ENCODE results near the gene TPR.
A peak's percentile ranks its signal among the peaks of the same experiment; 100 is the strongest.
"Not testable (repeated sequence)": the region's sequence is repeated elsewhere in the genome, so short reads cannot be mapped to it uniquely, and the experiment has no call there.

Gene TPR

GRCh38 chr1:186375152-186375928 lies at the start of gene TPR, which contains the start of gene ODR4:
TSS of gene TPR (minus strand) at chr1:186375253. CDS start at chr1:186375028, 225 bp downstream.
TSS of gene ODR4 (plus strand) at chr1:186375838. CDS start at chr1:186379786, 3,948 bp downstream.
- peak; percentile 99 for DNase-seq

- no peak for DNase-seq
Observed at GRCh38 chr1:186424539-186424938, 49.5 kb upstream of the TPR start.

- DNase-seq, result no peak
Observed at GRCh38 chr1:186421446-186421845, 46.4 kb upstream of the TPR start.

GRCh38 chr1:186420923-186421322 lies 45.9 kb upstream of the TPR start:
- no peak for DNase-seq

- DNase-seq, result no peak
Observed at GRCh38 chr1:186420311-186420710, 45.3 kb upstream of the TPR start.

GRCh38 chr1:186418503-186418902 lies 43.5 kb upstream of the TPR start:
- no peak for DNase-seq

- no peak for DNase-seq
Observed at GRCh38 chr1:186413319-186413718, 38.3 kb upstream of the TPR start.

- no peak for DNase-seq
Observed at GRCh38 chr1:186409091-186409490, 34.0 kb upstream of the TPR start.

- DNase-seq, result no peak
Observed at GRCh38 chr1:186404454-186405051, 29.5 kb upstream of the TPR start.

- DNase-seq, result no peak
Observed at GRCh38 chr1:186403632-186404031, 28.6 kb upstream of the TPR start.

- DNase-seq, result not testable (repeated sequence)
Observed at GRCh38 chr1:186401446-186401845, 26.4 kb upstream of the TPR start.

GRCh38 chr1:186392711-186393110 lies 17.7 kb upstream of the TPR start:
- not testable (repeated sequence) for DNase-seq

GRCh38 chr1:186391841-186392240 lies 16.8 kb upstream of the TPR start:
- no peak for DNase-seq

- no peak for DNase-seq
Observed at GRCh38 chr1:186390925-186391324, 15.9 kb upstream of the TPR start.

- DNase-seq, result no peak
Observed at GRCh38 chr1:186386725-186387383, 11.8 kb upstream of the TPR start.

GRCh38 chr1:186375929-186376319 lies 871 bp upstream of the TPR start:
- DNase-seq, result no peak

- peak; percentile 15 for DNase-seq
Observed at GRCh38 chr1:186374303-186375151, 526 bp downstream of the TPR start.

GRCh38 chr1:186347837-186348691 lies 27.0 kb downstream of the TPR start:
- not testable (repeated sequence) for DNase-seq

GRCh38 chr1:186340772-186341171 lies 34.3 kb downstream of the TPR start:
- DNase-seq, result no peak

GRCh38 chr1:186337554-186337953 lies 37.5 kb downstream of the TPR start:
- no peak for DNase-seq

- no peak for DNase-seq
Observed at GRCh38 chr1:186330758-186331157, 44.3 kb downstream of the TPR start.

- no peak for DNase-seq
Observed at GRCh38 chr1:186327331-186327730, 47.7 kb downstream of the TPR start.
